ENCODE results near the gene NAV2.

The NAV2 gene

DNA sequence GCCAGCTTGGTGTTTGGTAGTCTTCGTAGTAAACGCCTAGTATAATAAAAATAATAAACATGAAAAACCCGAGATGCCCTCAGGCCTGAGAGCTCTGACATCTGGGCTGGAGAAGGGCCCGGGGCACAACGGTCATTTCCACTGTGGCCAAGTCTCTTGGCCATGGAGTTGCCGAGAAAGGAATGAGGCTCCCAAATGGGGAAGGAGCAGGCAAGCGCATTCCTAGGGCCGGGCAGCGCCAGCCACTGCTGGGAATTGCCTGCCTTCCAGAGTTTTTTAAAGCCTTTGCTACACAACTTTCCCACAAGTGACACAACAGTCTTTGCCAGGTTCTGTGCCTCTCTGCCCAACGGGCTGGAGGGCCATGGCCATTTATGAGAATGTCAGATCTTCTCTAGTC lies 103.4 kb downstream of the NAV2 start:
- no peak for DNase-seq

DNA sequence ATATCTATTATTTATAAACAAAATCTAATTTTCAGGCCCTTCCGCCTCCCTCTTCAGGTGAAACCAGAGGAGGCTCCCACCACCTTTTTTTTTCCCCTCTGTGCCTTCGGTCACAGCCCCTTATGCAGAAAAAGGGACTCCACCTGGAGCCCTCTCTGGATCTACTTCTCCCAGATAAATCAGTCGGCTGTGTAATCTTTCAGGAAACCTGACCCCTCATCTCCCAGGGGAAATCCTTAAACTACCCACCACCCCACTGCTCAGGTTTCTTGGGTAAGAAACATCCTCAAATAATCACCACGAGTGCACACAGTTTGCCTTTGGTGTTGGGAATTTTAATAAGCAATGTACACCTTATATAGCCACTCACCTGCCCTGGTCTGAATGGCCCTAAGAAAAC lies 104.2 kb downstream of the NAV2 start:
- DNase-seq = no peak

DNA sequence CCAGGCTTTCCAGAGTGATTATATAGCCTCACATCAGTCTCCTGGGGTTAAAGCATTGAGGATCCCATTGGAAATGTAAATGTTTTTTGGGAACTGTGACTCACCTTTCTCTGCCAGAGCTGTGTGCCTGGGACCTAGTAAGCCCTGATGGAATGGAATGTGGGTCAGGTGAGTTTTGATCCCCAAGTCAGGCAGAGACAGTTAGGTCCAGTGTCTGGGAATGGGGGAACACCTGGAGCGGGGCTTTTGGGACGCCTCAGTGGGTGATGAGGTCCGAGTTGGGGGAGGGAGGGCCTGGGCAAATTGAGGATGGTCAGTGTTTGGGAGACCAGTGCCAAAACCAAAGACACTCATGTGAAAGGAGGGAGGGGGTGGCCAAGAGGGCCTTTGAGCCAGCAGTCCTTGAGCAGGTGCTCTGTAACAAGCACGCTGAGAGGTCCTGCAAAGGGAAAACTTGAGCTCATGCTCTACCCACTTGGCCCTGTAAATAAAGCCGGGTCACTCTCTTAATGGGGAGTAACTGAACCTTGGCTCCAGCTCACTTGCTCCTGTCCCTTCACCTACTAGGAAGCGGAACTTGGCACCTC lies 104.7 kb downstream of the NAV2 start:
- no peak for DNase-seq

GRCh38 chr11:19817870-19818269 lies 105.2 kb downstream of the NAV2 start:
- DNase-seq = no peak

DNA sequence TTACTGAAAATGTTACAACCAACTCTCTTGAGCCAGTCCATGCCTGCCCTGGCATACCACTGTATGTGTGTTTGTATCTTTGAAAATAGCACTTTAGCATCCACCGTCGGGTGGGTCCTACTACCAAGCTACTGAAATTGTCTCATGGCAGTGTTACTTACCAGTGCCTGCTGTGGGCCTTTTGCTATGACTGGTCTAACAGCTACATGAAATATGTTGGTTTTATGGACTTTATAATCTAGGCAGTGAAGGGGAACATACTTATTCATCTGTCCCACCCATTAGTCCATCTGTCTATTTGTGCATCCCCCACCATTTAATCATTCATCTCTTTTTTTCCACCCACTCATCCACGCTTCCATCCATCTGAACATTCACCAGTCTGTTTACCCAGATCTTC lies 106.0 kb downstream of the NAV2 start:
- no peak for DNase-seq

- no peak for DNase-seq
Observed at GRCh38 chr11:19819148-19819547, 106.5 kb downstream of the NAV2 start.

DNA sequence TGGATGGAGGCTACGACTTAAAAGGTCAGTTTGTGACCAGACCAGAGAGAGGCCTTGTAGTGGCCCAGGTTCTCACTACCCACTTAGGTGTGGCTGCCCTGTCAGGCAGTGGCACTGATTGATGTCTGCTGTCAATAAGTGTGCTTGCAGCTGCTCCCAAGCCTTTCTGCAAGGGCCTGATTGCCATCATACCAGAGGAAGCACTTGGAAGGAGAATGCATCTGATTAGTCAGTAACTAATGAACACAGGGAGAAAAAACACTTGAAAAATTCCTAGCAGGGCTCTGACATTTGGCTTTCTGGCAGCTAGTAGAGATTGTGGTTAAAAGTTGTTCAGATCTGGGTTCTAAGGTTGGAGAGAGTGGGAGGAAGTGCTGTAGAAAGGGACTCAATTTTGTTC lies 107.5 kb downstream of the NAV2 start:
- DNase-seq = no peak

- DNase-seq = no peak
Observed at GRCh38 chr11:19821412-19821875, 108.8 kb downstream of the NAV2 start.

GRCh38 chr11:19821993-19822392 lies 109.4 kb downstream of the NAV2 start:
- DNase-seq = no peak

DNA sequence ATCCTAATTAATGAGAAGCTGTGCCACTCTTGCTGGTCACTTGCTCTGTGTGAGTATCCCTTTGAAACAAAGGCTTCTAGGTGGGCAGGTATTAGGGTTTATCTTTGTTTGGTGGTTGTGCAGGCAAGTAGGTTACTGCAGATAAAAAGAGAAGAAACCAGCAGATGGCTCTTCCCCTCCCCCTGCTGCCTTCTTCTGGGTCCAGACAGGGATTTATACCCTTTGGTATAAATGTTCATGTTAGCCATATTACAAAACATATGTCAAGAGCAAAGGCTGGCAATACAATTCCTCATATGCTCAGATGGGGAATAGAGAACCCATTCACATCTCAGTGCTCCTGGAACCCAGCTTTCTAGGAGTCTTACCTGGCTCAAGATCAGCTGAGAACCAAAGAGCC lies 109.9 kb downstream of the NAV2 start:
- DNase-seq = no peak

DNA sequence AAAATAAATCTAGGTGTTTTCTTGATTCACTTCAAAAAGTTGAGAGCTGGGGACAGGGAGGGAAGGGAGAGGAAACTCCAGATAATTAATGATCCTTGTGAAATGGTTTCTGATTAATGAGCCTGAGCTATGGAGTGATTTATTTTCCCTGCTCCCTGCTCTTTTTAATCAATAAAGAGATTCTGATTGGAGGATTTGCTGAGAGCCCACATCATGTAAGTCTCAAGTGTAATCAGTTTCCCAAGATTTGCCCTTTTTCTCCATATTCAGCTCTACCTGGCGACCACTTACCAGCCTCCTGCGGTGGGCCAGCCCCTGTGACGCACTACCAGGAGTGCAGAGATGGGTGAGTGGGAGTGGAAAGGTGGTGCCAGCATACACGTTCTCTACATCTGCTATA lies 114.0 kb downstream of the NAV2 start:
- no peak for DNase-seq

DNA sequence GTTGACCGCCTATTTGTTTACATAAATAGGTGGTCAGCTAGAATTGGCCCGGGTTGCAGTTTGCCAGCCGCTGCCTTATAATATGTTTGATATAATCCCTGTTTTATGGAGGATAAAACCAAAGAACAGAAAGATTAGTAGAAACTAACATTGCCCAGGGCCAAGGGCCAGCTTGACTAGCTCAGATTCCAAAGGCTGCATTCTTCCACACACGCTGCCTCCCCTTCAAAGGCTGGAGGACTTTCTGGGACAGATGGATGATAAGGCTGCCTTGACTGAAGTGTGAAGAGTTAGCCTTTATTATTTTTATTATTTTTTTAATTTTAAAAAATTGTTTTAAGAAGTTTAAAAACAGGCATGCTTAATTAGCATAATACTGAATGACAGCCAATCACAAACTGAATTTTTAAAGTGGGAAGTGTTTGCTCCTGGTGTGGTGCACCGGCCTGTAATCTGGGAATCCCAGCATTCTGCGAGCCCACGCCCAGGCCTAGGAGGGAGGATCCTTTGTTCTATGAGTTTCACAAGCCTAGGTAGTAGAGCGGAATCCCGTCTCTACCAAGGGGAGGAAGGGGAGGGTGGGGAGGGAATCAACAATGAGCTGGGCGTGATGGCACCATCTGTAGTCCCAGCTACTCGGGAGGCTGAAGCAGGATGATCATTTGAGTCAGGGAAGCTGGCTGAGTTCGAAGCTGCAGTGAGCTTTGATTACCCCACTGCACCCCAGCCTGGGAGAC lies 114.9 kb downstream of the NAV2 start:
- DNase-seq = no peak

DNA sequence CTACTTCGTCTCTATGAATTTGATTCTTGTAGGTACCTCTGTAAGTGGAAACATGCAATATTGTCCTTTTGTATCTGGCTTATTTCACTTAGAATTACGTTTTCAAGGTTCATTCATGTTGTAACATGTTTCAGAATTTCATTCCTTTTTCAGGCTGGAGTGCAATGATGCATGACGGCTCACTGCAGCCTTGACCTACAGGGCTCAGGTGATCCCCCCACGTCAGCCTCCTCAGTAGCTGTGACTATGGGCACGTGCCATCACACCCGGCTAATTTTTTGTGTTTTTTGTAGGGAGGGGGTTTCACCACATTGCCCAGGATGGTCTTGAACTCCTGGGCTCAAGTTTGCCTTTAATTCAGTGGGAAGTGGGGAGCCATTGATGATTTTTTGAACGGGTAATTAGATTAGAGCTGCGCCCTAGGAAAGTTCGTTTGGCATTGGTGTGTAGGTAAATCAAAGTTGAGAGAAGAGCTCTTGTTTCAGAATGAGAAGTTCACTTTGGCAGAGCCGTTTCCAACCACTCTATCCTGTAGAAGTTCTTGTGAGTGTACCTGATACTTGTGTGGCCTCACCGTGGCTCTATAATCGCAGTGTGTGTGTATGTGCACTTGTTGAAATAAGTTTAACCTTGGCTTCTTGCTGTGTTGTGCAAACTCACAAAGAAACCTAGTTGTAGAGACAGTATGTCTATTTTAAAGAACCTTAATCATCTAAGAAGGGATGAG lies 115.9 kb downstream of the NAV2 start:
- peak in 1 of 5 experiments; percentile 7 for DNase-seq

- no peak for DNase-seq
Observed at GRCh38 chr11:19829109-19829837, 116.6 kb downstream of the NAV2 start.

DNA sequence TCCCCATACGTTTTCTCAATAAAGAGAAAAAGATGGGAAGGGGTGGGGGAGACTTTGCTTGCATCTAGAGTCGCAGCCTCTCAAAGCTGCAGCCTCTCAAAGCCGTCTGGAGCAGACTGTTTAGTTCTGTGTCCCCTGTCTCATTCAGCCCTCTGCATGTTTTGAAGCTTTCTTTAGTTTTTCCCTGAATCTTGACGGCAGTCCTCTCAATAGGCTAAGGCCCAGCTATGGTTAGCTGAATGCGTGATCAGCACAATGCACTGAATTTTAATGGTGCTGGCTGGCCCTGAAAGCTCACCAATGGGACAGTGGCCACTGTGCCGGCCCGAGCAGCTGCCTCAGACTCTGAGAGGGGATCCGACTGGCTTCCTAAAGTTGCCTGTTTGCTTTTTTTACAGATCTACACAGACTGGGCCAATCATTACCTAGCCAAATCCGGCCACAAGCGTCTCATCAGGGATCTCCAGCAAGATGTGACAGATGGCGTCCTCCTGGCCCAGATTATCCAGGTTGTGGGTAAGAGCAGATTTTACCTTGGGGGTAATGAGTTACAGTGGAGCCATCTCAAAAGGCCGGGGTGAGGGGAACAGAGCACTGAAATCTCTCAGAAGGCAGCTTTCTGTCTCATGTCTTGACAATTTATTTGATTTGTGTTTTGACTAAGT lies 119.6 kb downstream of the NAV2 start:
- no peak for DNase-seq

DNA sequence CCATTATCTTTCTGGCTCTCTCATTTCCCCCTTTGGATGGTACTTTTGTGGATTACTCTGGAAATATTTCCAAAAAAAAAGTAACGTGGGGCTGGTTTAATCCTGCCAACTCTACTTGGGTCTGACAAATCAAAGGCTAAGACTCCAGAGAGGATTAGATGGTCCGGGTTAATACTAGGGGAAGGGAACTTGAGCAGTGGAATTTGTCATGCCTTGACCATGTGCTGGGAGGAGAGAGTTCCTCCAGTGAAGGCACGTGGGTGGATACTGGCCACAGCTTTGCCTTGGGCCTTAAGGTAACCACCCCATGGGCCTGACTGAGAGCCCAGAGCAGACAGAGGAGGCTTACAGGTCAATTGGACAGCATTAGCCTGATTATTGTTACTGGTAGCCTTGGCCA lies 120.3 kb downstream of the NAV2 start:
- no peak for DNase-seq

DNA sequence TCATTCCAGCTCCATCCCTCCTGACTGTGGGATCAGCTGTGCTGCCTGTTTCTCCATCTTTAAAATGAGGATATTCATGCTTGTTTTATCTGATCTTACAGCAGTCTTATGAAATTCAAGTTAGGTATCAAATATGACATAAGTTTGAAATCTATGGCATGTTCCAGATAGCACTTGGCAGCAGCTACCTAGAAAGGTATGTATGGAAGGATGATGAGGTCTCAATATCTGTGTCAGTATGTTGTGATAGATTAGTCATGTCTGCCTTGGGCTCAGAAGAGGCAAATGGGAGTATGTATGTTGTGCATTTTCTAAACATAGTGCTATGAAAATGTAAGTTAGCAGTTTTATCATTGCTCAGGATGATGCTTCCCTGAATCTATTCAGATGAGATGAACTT lies 122.1 kb downstream of the NAV2 start:
- DNase-seq = no peak

DNA sequence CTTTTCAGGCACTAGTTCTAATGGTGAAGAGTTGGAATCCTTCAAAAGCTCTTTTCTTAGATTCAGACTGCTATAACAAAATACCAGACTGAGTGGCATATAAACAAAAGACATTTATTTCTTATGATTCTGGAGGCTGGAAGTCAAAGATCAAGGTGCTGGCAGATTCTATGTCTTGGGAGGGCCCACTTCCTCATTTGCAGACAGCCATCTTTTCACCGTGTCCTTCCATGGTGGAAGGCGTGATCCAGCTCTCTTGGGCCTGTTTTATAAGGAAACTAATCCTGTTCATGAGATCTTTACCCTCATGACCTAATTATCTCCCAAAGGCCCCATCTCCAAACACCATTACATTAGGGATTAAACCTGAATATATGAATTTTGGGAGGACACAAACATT lies 124.0 kb downstream of the NAV2 start:
- DNase-seq = no peak

GRCh38 chr11:19838994-19839768 lies 126.5 kb downstream of the NAV2 start:
- no peak for DNase-seq

- no peak for DNase-seq
Observed at GRCh38 chr11:19840961-19841360, 128.3 kb downstream of the NAV2 start.

DNA sequence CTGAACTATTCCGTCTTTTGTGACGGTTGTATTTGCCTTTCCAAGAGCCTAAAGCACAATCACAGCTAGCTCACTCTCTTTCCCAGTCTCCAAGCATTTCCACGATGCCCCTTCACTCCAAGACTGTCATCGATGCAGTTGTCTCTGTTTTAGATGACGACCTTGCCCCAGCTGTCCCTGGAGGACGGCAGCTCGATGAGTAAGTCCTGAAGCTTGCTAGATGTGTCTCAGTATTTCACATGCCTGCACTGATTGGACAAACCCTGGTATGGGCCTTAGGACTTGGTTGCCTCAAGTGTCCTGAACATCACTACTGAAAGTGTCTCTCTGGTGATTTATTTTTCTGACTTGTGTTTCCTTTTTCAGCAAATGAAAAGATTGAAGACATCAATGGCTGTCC lies 129.9 kb downstream of the NAV2 start:
- DNase-seq = no peak

DNA sequence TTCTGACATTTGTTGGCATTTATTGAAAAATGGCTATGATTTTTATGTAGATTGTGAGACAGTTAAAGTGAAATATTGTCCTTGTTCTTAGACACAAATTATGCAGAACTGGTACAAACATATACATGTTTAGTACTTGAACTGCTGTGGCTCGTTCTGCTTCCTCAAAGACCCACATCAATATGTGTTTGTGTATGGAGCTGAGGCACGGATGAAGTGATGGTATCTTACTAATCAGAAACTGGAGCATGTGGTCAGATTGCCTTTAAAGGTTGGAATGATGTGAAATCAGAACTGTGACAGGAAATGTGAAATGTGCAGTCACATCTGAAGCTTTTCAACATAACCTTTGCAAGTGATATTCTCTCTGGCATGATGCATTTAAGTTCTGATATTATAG lies 130.4 kb downstream of the NAV2 start:
- DNase-seq = peak in 1 of 5 experiments; percentile 48
